Measurements from ENCODE around the gene FAM50A.
"Not testable (repeated sequence)": the region's sequence is repeated elsewhere in the genome, so short reads cannot be mapped to it uniquely, and the experiment has no call there.

FAM50A gene

GRCh38 chrX:154489182-154489581 lies 45.2 kb downstream of the FAM50A start:
- Histone ChIP-seq H3K9me3 (ENCODE audit: low read length) (no peaks in the 10 kb centered on the region), H3K27me3 (ENCODE audit: control insufficient read depth in 1 of 2, insufficient read depth in 2 of 2, low read length in 2 of 2) (no peaks in the 10 kb centered on the region), H3K27ac (ENCODE audit: low read depth, low read length) (no peak overlapping the region), H3K9ac (ENCODE audit: low read length) (no peak overlapping the region), H3K36me3 (ENCODE audit: insufficient read depth, low read length) (peaks cover 17% of the 10 kb centered on the region), H3K4me1 (ENCODE audit: insufficient read depth, low read length) (peaks cover 17% of the 10 kb centered on the region), H3K4me3 (ENCODE audit: low read depth in 1 of 2, low read length in 2 of 2) (peak overlapping the region in 1 of 2 donors; percentile 63)

- Histone ChIP-seq H3K4me1 (ENCODE audit: insufficient read depth, low read length) (peaks cover 15% of the 10 kb centered on the region), H3K4me3 (ENCODE audit: low read depth in 1 of 2, low read length in 2 of 2) (peak overlapping the region; percentile 58 to 63), H3K27ac (ENCODE audit: low read depth, low read length) (peak overlapping the region; percentile 56), H3K9ac (ENCODE audit: low read length) (peak overlapping the region; percentile 57), H3K36me3 (ENCODE audit: insufficient read depth, low read length) (peaks cover 10% of the 10 kb centered on the region), H3K9me3 (ENCODE audit: low read length) (no peaks in the 10 kb centered on the region), H3K27me3 (ENCODE audit: control insufficient read depth in 1 of 2, insufficient read depth in 2 of 2, low read length in 2 of 2) (no peaks in the 10 kb centered on the region)
These were observed 46.1 kb downstream of the FAM50A start for GRCh38 chrX:154490021-154490413.

GRCh38 chrX:154490414-154491083 lies 46.6 kb downstream of the FAM50A start, which contains the start of gene SLC10A3:
SLC10A3 (minus strand) TSS chrX:154490629; CDS start chrX:154488940, 1,689 bp downstream.
- Histone ChIP-seq H3K27ac (ENCODE audit: low read depth, low read length) (peak within 1 kb of the TSS; percentile 61), H3K27me3 (ENCODE audit: control insufficient read depth in 1 of 2, insufficient read depth in 2 of 2, low read length in 2 of 2) (no peaks in the 10 kb centered on the region), H3K9me3 (ENCODE audit: low read length) (no peaks in the 10 kb centered on the region), H3K4me3 (ENCODE audit: low read depth in 1 of 2, low read length in 2 of 2) (peak within 1 kb of the TSS; percentile 58 to 63), H3K9ac (ENCODE audit: low read length) (peak within 1 kb of the TSS; percentile 57), H3K36me3 (ENCODE audit: insufficient read depth, low read length) (peaks cover 5% of the 10 kb centered on the region), H3K4me1 (ENCODE audit: insufficient read depth, low read length) (peaks cover 10% of the 10 kb centered on the region)

- Histone ChIP-seq H3K9me3 (ENCODE audit: low read length) (no peaks in the 10 kb centered on the region), H3K4me1 (ENCODE audit: insufficient read depth, low read length) (no peaks in the 10 kb centered on the region), H3K9ac (ENCODE audit: low read length) (no peak overlapping the region), H3K27me3 (ENCODE audit: control insufficient read depth in 1 of 2, insufficient read depth in 2 of 2, low read length in 2 of 2) (no peaks in the 10 kb centered on the region), H3K4me3 (ENCODE audit: low read depth in 1 of 2, low read length in 2 of 2) (no peak overlapping the region), H3K36me3 (ENCODE audit: insufficient read depth, low read length) (no peaks in the 10 kb centered on the region), H3K27ac (ENCODE audit: low read depth, low read length) (no peak overlapping the region)
These were observed 50.8 kb downstream of the FAM50A start for GRCh38 chrX:154494715-154495114.

- Histone ChIP-seq H3K36me3 (ENCODE audit: insufficient read depth, low read length) (no peaks in the 10 kb centered on the region), H3K27me3 (ENCODE audit: control insufficient read depth in 1 of 2, insufficient read depth in 2 of 2, low read length in 2 of 2) (no peaks in the 10 kb centered on the region), H3K4me1 (ENCODE audit: insufficient read depth, low read length) (no peaks in the 10 kb centered on the region), H3K9me3 (ENCODE audit: low read length) (no peaks in the 10 kb centered on the region), H3K4me3 (ENCODE audit: low read depth in 1 of 2, low read length in 2 of 2) (no peak overlapping the region), H3K9ac (ENCODE audit: low read length) (no peak overlapping the region), H3K27ac (ENCODE audit: low read depth, low read length) (no peak overlapping the region)
These were observed 51.6 kb downstream of the FAM50A start for GRCh38 chrX:154495472-154495922.

GRCh38 chrX:154496591-154497137 lies 52.7 kb downstream of the FAM50A start:
- H3K4me3 ChIP-seq (ENCODE audit: low read depth in 1 of 2, low read length in 2 of 2); H3K27me3 ChIP-seq (ENCODE audit: control insufficient read depth in 1 of 2, insufficient read depth in 2 of 2, low read length in 2 of 2); H3K36me3 ChIP-seq (ENCODE audit: insufficient read depth, low read length); H3K4me1 ChIP-seq (ENCODE audit: insufficient read depth, low read length); H3K9me3 ChIP-seq (ENCODE audit: low read length); H3K9ac ChIP-seq (ENCODE audit: low read length); H3K27ac ChIP-seq (ENCODE audit: low read depth, low read length): not testable (repeated sequence)
